Loucy (cell line): ENCODE measurements around the gene UBE2F.

ENCODE experiments used
- H2AFZ ChIP-seq: fragments of 200-600 bp; sonication (generic); 2 replicates; pipeline ENCODE4 v1.6.0; 2016; ENCODE audit warnings: antibody characterized with exemption, mild to moderate bottlenecking, low read length, moderate library complexity
- H3F3A ChIP-seq: fragments of 200-600 bp; 2 replicates; pipeline ENCODE4 v1.6.0; 2016; ENCODE audit warnings: antibody characterized with exemption, low read depth, mild to moderate bottlenecking
- H3K27me3 ChIP-seq: fragments of 200-600 bp; sonication (generic); 2 replicates; pipeline ENCODE4 v1.6.1; 2014; ENCODE audit warnings: low read length, mild to moderate bottlenecking; ENCODE audit not compliant: insufficient read depth, poor library complexity, severe bottlenecking
- H3K36me3 ChIP-seq: fragments of 200-600 bp; sonication (generic); 2 replicates; pipeline ENCODE4 v1.6.1; 2016; ENCODE audit warnings: low read length; ENCODE audit not compliant: insufficient read depth
- H3K4me1 ChIP-seq: fragments of 200-600 bp; sonication (generic); 2 replicates; pipeline ENCODE4 v1.5.1; 2014; ENCODE audit warnings: low read length, mild to moderate bottlenecking; ENCODE audit not compliant: insufficient read depth, poor library complexity, severe bottlenecking
- H3K4me2 ChIP-seq: fragments of 200-600 bp; sonication (generic); 2 replicates; pipeline ENCODE4 v1.6.0; 2014; ENCODE audit warnings: antibody characterized with exemption, low read length, low read depth, mild to moderate bottlenecking; ENCODE audit not compliant: poor library complexity, severe bottlenecking
- H3K4me3 ChIP-seq: fragments of 200-600 bp; sonication (generic); 2 replicates; pipeline ENCODE4 v1.5.1; 2014; ENCODE audit warnings: low read length, mild to moderate bottlenecking, mixed read lengths; ENCODE audit not compliant: poor library complexity, severe bottlenecking
- H3K79me2 ChIP-seq: fragments of 200-600 bp; sonication (generic); 2 replicates; pipeline ENCODE4 v1.6.1; 2014; ENCODE audit warnings: low read length; ENCODE audit not compliant: insufficient read depth
- H3K9ac ChIP-seq: fragments of 200-600 bp; sonication (generic); 2 replicates; pipeline ENCODE4 v1.6.0; 2014; ENCODE audit warnings: mild to moderate bottlenecking, low read depth, low read length, moderate library complexity; ENCODE audit not compliant: poor library complexity, severe bottlenecking
- H3K9me2 ChIP-seq: fragments of 200-600 bp; sonication (generic); replicated peaks from 2 replicates; pipeline ENCODE4 v1.6.1; 2016; ENCODE audit warnings: low read depth, low read length, mixed read lengths
- H3K9me3 ChIP-seq: fragments of 200-600 bp; sonication (generic); 2 replicates; pipeline ENCODE4 v1.6.1; 2014; ENCODE audit warnings: mild to moderate bottlenecking, antibody characterized with exemption, low read length, low read depth; ENCODE audit not compliant: insufficient read depth
- H4K20me1 ChIP-seq: fragments of 200-600 bp; sonication (generic); 2 replicates; pipeline ENCODE4 v1.6.0; 2014; ENCODE audit warnings: antibody characterized with exemption, low read length, mild to moderate bottlenecking; ENCODE audit not compliant: insufficient read depth, poor library complexity, severe bottlenecking
- EZH2phosphoT487 ChIP-seq: fragments of 200-600 bp; IDR thresholded peaks from 2 replicates; pipeline ENCODE4 v1.6.1; 2018; ENCODE audit warnings: antibody characterized with exemption, mild to moderate bottlenecking, moderate library complexity, borderline replicate concordance
- TF ChIP-seq, protein P1 (sequence below): fragments of 200-600 bp; sonication (generic); conservative IDR thresholded peaks from 2 replicates; pipeline ENCODE4 v1.5.1; 2014; ENCODE audit warnings: mild to moderate bottlenecking, antibody characterized with exemption, low read length

Gene UBE2F

DNA sequence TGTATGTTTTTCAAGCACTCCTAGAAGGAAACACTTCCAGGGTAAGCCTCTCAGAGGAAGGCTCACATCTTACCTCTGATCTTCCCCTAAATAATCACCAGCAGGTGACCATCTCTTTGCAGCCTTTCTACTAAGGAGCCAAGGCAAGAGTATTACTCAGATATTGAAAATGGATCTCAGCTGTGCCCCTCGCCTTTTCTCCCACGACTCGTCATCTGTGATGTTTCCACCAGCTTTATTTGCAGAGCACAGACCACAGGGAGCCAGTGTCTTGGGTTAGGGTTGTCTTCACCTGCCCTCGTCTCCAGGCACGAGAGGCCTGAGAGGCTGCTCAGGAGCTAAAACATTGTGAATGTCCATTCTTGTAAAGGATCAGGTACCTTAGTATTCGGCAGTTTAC lies 77.0 kb downstream of the UBE2F start:
- Histone ChIP-seq H3K9me3 (no peaks in the 10 kb centered on the region), H3K79me2 (no peaks in the 10 kb centered on the region), H3K9me2 (no peaks in the 10 kb centered on the region), H3K9ac (no peak overlapping the region), H3K36me3 (peaks cover 65% of the 10 kb centered on the region; the same call in 1 of the 2 replicates), H3K27me3 (no peaks in the 10 kb centered on the region), H4K20me1 (no peaks in the 10 kb centered on the region), H3F3A (no peaks in the 10 kb centered on the region), H2AFZ (no peak overlapping the region), H3K4me3 (no peak overlapping the region), H3K4me2 (no peak overlapping the region), H3K4me1 (no peaks in the 10 kb centered on the region)
- TF ChIP-seq, protein P1, sequence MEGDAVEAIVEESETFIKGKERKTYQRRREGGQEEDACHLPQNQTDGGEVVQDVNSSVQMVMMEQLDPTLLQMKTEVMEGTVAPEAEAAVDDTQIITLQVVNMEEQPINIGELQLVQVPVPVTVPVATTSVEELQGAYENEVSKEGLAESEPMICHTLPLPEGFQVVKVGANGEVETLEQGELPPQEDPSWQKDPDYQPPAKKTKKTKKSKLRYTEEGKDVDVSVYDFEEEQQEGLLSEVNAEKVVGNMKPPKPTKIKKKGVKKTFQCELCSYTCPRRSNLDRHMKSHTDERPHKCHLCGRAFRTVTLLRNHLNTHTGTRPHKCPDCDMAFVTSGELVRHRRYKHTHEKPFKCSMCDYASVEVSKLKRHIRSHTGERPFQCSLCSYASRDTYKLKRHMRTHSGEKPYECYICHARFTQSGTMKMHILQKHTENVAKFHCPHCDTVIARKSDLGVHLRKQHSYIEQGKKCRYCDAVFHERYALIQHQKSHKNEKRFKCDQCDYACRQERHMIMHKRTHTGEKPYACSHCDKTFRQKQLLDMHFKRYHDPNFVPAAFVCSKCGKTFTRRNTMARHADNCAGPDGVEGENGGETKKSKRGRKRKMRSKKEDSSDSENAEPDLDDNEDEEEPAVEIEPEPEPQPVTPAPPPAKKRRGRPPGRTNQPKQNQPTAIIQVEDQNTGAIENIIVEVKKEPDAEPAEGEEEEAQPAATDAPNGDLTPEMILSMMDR: no peak
- no peak for TF ChIP-seq EZH2phosphoT487

DNA sequence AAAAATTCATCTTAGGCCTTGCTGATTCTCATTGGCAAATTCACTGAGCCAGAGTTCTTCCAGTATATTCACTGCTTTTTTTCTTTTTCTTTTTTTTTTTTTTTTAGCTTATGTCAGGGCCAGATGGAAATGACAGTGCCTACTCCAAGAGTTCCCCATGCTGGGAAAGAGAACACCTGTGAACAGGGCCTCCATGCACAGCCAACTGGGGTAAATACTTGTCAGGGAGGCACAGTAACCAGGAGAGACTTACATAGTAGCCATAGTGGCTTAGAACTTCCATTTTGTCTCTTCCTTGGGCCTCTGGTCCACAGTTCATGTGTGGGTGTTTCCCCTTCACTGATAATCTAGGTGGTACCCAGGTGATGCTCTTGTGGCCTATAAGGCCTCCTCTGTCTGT lies 78.8 kb downstream of the UBE2F start:
- H2AFZ ChIP-seq: no peak overlapping the region
- no peaks in the 10 kb centered on the region for H3K4me1 ChIP-seq
- no peaks in the 10 kb centered on the region for H3K27me3 ChIP-seq
- H3K9ac ChIP-seq: no peak overlapping the region
- no peaks in the 10 kb centered on the region for H3F3A ChIP-seq
- H3K9me2 ChIP-seq: no peaks in the 10 kb centered on the region
- peaks cover 51% of the 10 kb centered on the region; the same call in 1 of the 2 replicates for H3K36me3 ChIP-seq
- no peaks in the 10 kb centered on the region for H4K20me1 ChIP-seq
- H3K9me3 ChIP-seq: no peaks in the 10 kb centered on the region
- no peak overlapping the region for H3K4me3 ChIP-seq
- no peaks in the 10 kb centered on the region for H3K79me2 ChIP-seq
- H3K4me2 ChIP-seq: no peak overlapping the region
- TF ChIP-seq, protein P1: no peak
- no peak for TF ChIP-seq EZH2phosphoT487

DNA sequence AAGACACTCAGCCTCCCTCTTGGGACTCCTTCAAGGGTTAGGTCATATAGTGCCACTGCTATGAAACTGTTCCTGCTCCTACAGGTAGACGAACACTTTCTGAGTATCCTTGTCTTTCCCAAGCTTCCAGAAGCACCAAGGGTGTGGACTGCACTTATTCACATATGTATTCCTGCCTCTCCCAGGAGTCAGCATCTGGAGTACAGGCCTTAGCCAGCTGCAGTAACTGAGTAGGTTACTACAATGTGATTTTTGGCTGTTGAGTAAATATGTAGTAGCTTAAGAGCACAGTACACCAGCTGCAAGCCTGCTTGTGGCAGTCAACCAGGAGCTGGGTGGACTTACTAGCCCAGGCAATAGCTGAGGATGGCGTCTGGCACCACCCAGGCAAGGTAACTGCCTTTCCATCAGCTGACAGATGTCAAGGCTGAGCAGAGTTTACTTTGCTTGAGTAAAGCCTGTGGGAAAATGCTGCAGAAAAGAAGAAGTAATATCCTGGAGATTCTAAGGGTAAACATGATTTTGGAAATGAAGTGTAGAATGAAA lies 80.0 kb downstream of the UBE2F start:
- H4K20me1 ChIP-seq: no peaks in the 10 kb centered on the region
- no peaks in the 10 kb centered on the region for H3F3A ChIP-seq
- TF ChIP-seq, protein P1: no peak
- no peak for TF ChIP-seq EZH2phosphoT487
- H3K4me2 ChIP-seq: no peak overlapping the region
- H2AFZ ChIP-seq: no peak overlapping the region
- peaks cover 38% of the 10 kb centered on the region; the same call in 1 of the 2 replicates for H3K36me3 ChIP-seq
- no peaks in the 10 kb centered on the region for H3K9me3 ChIP-seq
- no peaks in the 10 kb centered on the region for H3K4me1 ChIP-seq
- no peak overlapping the region for H3K9ac ChIP-seq
- H3K9me2 ChIP-seq: no peaks in the 10 kb centered on the region
- no peaks in the 10 kb centered on the region for H3K79me2 ChIP-seq
- H3K27me3 ChIP-seq: no peaks in the 10 kb centered on the region
- no peak overlapping the region for H3K4me3 ChIP-seq
